Ammon's horn (tissue), 1 donor: ENCODE measurements around the gene CORO1A.
A peak's percentile ranks its signal among the peaks of the same experiment; 100 is the strongest.
"Not testable (repeated sequence)": the region's sequence is repeated elsewhere in the genome, so short reads cannot be mapped to it uniquely, and the experiment has no call there.

ENCODE experiments used
- DNase-seq: peaks from one replicate; pipeline ENCODE4 v3.0.0-alpha.2; 2016; ENCODE audit warnings: low spot score

CORO1A gene

DNA sequence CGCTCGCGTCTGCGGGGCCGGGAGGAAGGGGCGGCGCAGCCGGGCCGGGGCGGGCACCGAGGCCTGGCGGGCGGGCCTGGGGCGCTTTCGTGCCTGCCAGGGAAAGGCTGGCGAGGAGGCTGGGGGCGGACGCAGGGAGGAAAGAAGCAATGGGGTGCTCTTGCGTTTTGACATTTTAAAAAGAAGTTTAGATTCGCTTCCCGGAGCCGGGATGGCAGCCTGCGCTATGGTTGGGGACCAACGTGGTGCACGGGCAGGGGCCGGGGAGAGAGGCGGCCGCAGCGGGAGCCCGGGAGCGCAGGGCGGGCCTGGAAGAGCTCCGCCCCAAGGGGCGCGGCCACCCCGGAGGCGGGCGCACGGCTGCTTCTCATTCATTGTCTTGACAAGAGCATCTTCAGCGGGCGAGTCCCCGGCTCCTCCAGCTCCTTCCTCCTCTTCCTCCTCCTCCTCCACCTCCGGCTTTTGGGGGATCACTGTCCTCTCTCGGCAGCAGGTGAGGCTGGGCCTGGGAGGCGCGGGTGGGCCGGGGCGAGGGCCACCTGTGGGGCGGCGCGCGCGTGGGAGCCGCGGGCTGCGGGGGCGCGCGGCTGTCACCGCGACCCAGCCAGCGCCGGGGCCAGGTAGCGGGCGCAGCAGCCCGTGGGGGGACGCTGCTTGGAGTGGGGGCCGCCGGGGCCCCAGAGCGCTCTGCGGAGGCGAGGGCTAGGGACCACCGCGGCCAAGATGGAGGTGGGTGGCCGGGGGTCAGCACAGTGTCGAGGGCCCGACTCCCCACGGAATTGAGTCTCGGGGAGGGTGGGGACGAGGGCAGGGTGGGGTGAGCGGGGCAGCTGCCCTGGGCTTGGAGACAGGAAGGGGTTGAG lies at the start of gene CORO1A:
CORO1A (plus strand) TSS at position 370 of the 863 bp plus-strand sequence. CDS start 1,608 bp downstream, outside the sequence.
- DNase-seq, result peak; percentile 91

DNA sequence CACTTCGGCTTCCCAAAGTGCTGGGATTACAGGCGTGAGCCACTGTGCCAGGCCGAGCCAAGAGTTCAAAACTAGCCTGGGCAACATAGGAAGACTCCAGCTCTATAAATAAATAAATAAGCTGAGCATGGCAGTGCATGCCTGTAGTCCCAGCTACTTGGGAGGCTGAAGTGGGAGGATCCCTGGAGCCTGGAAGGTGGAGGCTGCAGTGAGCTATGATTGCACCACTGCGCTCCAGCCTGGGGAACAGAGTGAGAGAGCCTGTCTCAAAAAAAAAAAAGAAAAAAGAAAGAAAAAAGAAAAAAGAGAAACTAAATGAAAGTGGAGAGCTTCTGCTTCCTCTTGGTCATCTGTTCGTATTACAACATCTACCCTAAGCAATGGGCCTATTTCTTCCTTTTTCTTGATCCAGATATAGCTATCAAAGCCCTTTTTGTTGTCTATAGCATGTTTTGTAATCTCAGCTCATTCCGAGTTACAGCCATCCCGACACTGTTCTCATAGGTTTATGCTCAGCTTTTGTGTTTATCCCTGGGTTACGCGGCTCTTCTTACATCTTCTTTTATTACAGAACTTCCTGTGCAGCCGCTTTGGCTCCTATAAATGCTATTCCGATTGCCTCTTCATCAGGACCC lies 46.3 kb upstream of the CORO1A start:
- peak; percentile 44 for DNase-seq

DNA sequence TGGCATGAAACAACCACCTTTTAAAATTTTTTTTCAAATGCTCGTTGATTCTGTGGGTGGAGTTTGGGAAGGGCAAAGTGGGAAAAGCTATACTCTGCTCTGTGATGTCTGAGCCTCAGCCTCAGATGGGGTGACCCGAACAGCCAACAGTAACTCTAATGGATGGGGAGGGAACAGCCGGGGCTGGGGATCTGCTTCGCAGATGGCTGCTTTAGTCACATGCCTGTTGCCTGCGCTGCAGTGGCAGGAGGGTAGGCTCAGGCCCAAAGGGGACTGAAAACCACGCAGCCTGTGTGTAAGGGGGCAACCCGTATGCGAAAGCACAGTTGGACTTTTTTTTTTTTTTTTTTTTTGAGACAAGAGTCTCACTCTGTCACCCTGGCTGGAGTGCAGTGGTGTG lies 45.5 kb upstream of the CORO1A start:
- DNase-seq, result no peak

DNA sequence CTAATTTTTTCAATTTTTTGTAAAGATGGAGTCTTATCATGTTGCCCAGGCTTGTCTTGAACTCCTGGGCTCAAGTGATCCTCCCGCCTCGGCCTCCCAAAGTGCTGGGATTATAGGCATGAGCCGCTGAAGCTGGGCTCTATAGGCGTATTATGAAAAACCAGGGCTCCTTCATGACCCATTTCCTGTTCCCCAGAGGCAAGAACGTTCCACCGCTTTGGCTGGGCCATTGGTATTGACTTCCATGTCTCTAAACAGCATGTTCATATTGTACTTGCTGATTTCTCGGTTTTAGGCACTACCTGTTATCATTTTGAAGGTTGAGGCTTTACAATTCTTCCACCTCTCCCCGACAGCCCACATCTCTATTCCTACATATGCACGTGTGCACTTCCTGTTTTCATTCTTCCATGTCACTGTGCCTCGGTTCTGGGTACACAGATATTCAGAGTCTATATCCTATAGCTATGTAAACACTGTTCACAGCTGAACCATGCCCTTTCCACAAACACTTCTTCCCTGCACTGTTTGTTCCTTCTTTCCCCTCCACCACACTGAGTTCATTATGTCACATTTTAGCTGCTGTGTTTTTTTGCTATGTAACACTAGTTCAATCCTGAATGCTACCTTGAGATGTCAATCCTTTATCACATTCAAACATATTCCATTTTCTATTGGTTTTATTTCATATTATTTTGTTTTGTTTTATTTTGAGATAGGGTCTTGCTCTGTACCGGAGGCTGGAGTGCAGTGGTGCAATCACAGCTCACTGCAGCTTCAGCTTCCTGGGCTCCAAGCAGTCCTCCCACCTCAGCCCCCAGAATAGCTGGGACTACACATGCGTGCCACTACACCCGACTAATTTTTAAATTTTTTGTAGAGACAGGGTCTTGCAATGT lies 43.6 kb upstream of the CORO1A start:
- no peak for DNase-seq

DNA sequence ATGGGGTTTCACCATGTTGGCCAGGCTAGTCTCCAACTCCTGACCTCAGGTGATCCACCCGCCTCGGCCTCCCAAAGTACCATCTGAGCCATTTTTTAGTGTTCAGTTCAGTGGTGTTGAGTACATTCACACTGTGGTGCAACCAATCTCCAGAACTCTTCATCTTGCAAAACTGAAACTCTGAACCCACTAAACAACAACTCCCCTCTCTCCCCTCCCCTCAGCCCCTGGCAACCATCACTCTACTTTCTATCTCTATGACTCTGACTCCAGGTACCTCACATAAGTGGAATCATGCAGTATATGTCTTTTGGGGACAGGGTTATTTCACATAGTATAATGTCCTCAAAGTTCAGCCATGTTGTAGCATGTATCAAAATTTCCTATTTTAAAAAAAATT lies 41.7 kb upstream of the CORO1A start:
- DNase-seq, result no peak

DNA sequence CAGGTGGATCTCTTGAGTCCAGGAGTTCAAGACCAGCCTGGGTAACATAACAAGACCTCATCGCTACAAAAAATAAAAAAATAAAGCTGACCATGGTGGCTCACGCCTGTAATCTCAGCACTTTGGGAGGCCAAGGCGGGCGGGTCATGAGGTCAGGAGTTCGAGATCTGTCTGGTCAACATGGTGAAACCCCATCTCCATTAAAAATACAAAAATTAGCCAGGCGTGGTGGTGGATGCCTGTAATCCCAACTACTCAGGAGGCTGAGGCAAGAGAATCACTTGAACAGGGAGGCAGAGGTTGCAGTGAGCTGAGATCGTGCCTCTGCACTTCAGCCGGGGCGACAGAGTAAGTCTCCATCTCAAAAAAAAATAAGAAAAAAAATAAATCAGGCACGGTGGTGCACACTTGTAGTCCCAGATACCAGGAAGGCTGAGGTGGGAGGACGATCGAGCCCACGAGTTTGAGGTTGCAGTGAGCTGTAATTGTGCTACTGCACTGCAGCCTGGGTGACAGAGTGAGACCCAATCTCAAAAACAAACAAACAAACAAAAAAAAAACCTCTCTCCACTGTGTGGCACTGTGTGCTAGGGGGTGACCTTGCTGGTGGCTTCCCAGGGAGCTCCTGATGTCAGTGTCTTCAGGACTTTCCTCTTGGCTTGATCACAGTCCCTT lies 40.6 kb upstream of the CORO1A start:
- no peak for DNase-seq

DNA sequence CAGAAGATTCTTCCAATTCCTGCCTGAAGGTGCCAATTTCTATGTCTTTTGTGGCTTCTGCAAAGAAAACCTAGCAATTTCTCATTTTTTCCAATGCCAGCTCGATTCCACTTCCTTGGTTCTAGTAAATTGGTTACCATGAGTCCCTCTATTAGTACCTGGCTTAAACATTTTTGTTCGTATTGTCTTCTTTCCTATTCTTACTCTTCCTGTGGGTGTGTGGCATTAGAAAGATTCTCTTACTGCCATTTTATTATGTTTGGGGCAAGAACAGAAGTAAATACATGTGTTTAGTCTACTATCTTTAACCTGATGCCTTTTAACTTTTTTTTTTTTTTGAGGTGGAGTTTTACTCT lies 40.1 kb upstream of the CORO1A start:
- no peak for DNase-seq

DNA sequence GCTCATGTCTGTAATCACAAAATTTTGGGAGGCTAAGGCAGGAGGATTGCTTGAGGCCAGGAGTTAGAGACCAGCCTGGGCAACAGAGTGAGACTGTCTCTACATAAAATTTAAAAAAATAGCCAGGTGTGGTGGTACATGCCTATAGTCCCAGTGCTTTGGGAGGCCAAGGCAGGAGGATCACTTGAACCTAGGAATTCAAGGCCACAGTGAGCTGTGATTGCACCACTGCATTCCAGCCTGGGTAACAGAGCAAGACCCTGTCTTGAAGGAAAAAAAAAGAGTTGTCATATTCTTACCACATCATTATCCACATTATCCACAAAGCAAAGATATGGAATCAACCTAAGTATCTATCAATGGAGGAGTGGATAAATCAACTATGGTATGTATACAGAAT lies 39.4 kb upstream of the CORO1A start:
- DNase-seq, result no peak

DNA sequence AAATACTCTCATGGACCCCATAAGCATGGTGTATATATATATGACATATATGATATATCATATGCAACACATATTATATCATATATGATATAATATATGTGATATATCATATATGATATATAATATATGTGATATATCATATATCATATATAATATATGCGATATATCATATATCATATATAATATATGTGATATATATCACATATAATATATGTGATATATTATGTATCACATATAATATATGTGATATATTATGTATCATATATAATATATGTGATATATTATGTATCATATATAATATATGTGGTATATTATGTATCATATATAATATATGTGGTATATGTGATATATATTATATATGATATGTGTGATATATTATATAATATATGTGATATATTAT lies 38.5 kb upstream of the CORO1A start:
- DNase-seq, result no peak

DNA sequence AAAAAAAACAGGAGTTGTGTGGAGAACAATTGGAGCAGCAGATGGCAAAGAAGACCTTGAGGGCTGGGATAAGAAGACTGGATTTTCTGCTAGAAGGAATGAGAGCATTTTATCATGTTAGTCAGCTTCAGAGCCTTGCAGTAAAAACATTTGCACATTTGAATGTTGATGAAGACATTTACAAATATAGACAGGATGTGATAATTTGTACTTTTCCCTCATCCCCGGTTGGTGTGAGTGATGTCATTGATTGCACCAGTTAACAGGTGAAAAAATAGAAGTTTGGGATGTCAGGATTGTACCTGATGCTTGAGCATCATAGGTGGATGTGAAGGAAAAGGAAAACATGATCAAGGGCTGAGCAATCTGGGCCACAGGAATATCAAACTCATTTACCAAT lies 37.7 kb upstream of the CORO1A start:
- DNase-seq, result no peak

DNA sequence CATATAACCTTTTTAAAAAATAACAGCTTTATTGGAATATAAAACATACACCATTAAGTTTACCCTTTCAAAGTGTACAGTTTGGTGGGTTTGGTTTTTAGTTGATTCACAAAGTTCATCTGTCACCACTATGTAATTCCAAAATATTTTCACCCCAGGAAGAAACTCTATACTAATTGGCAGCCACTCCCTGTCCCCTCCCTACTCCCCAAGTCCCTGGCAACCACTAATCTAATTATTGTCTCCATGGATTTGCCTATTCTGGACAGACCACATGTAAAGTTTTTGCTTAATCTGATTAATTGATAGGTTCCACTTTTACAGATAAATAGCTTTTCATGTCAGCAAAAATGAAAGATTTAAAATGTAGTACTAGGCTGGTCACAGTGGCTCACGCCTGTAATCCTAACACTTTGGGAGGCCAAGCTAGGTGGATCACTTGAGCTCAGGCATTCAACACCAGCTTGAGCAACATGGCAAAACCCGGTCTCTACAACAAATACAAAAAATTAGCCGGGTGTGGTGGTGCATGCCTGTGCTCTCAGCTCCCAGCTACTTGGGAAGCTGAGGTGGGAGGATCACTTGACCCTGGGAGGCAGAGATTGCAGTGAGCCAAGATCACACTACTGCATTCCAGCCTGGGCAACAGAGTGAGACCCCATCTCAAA lies 35.4 kb upstream of the CORO1A start:
- no peak for DNase-seq

DNA sequence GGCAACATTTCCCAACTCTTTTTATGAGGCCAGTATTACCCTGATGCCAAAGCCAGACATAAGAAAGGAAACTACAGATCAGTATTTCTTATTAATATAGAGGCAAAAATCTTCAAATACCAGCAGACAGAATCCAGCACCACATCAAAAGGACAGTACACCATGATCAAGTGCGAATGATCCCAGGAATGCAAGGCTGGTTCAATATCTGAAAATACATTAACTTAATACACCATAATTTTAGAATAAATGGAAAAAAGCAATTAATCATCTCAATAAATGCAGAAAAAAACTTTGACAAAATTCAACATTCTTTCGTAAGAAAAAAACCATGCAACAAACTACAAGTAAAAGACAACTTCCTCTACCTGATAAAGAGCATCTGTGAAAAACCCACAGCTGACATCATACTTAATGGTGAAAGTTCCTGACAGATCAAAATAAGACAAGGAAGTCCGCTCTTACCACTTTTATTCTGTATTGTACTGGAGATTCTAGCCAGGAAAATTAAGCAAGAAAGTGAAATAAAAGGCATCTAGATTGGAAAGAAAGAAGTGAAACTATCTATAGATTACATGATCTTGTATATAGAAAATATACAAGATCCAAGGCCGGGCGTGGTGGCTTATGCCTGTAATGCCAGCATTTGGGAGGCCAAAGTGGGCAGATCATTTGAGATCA lies 34.0 kb upstream of the CORO1A start:
- no peak for DNase-seq

DNA sequence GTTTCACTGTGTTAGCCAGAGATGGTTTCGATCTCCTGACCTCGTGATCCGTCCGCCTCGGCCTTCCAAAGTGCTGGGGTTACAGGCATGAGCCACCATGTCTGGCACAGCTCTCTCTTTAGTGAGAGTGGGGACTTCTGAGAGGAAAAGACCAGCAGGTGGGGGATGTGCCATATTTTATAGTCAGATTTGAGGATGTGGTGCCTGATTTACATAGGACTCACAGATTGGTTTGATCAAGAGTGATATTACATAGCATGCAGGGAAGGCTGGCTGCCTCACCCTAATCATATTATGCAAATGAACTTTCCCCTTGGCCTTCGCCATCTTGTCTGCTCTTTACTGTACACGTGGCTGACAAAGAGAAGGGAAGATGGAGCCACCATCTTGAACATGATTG lies 32.3 kb upstream of the CORO1A start:
- DNase-seq, result no peak

DNA sequence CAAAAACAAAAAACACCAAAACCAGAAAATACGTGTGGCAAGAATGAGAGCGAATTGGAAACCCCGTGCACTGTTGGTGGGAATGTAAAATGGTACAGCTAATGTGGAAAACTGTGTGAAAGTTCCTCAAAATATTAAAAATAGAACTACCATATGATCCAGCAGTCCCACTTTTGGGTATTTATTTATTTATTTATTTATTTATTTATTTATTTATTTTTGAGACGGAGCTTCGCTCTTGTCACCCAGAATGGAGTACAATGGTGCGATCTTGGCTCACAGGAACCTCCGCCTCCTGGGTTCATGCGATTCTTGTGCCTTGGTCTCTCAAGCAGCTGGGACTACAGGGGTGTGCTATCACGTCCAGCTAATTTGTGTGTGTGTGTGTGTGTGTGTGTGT lies 30.9 kb upstream of the CORO1A start:
- DNase-seq, result no peak

DNA sequence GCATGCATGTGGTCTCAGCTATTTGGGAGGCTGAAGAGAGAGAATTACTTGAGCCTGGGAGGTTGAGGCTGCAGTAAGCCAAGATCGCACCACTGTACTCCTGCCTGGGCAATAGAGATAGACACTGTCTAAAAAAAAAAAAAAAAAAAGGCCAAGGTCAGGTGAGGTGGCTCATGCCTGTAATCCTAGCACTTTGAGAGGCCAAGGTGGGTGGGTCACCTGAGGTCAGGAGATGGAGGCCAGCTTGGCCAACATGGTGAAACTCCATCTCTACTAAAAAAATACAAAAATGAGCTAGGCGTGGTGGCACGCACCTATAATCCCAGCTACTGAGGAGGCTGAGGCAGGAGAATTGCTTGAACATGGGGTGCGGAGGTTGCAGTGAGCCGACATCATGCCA lies 28.2 kb upstream of the CORO1A start:
- no peak for DNase-seq

DNA sequence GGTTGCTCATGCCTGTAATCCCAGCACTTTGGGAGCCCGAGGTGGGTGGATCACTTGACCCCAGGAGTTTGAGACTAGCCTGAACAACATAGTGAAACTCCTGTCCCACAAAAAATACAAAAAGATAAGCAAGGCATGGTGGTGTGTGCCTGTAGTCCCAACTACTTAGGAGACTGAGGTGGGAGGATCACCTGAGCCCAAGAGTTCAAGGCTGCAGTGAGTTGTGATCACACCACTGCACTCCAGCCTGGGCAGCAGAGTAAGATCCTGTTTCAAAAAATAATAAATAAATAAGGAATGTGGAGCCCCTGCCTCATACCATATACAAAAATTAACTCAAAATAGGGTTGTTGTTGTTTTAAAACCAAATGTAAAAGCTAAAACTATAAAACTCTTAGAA lies 26.2 kb upstream of the CORO1A start:
- DNase-seq, result no peak

DNA sequence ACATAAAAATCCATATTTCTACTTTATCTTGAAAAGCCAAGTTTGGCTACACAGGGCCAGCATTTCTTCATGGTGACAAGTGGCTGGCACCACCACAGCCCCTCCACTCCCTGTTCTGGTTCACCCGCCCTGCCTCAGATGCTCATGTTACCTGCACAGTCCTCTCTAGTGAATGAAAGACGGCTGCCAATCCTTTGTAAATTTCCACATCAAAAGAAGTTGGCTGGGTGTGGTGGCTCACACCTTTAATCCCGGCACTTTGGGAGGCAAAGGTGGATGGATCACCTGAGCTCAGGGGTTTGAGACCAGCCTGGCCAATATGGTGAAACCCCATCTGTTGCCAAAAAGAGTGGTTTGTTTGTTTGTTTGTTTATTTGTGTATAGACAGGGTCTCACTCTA lies 19.9 kb upstream of the CORO1A start:
- no peak for DNase-seq

DNA sequence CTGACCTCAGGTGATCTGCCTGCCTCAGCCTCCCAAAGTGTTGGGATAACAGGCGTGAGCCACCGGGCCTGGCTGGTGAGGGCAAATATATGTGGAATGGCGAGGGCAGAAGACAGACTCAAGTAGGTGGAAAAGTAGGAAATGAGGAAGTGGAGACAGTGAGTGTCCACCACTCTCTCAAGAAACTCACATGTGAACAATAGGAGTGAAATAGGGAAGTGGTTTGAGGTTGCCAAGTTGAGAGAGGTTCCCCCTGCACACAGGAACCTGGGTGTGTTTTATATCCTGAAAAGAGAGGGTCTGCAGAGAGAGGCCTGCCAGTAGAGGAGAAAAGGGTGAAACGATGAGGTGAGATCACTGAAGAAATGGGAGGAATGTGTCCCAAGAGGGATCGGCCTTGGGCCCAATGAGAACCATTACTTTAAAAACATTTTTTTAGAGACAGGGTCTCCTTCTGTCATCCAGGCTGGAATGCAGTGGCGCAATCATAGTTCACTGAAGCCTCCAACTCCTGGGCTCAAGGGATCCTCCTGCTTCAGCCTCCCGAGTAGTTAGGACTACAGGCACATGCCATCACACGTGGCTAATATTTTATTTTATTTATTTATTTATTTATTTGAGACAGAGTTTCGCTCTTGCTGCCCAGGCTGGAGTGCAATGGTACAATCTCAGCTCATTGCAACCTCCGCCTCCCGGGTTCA lies 17.1 kb upstream of the CORO1A start:
- DNase-seq, result peak; percentile 72

DNA sequence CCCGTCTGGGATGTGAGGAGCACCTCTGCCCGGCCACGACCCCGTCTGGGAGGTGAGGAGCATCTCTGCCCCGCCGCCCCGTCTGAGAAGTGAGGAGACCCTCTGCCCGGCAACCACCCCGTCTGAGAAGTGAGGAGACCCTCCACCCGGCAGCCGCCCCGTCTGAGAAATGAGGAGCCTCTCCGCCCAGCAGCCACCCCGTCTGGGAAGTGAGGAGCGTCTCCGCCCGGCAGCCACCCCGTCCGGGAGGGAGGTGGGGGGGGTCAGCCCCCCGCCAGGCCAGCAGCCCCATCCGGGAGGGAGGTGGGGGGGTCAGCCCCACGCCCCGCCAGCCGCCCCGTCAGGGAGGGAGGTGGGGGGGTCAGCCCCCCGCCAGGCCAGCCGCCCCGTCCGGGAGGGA lies 14.7 kb upstream of the CORO1A start:
- not testable (repeated sequence) for DNase-seq

DNA sequence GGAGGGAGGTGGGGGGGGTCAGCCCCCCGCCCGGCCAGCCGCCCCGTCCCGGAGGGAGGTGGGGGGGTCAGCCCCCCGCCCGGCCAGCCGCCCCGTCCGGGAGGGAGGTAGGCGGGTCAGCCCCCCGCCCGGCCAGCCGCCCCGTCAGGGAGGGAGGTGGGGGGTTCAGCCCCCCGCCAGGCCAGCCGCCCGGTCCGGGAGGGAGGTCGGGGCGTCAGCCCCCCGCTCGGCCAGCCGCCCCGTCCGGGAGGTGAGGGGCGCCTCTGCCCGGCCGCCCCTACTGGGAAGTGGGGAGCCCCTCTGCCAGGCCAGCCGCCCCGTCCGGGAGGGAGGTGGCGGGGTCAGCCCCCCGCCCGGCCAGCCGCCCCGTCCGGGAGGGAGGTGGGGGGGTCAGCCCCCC lies 14.0 kb upstream of the CORO1A start:
- DNase-seq, result not testable (repeated sequence)
